H1 (cell line): Measurements from ENCODE around the gene RAP1GAP. TPM values are rescaled to one million over a fixed set of nuclear protein-coding genes. Genes with fewer than 3 reads are reported as not detected.

Source experiments
- CTCF ChIA-PET: fragments of 300-600 bp; sonication (Branson Sonifier 250); formaldehyde crosslinking; loops from one replicate; lab custom pipeline; 2021; ENCODE audit not compliant: partially characterized antibody; lab: Charles Lee
- POLR2A ChIA-PET: fragments of 300-600 bp; sonication (Branson Sonifier 250); formaldehyde crosslinking; loops from one replicate; lab custom pipeline; 2021; ENCODE audit warnings: inconsistent platforms; ENCODE audit not compliant: partially characterized antibody; lab: Charles Lee
- DNase-seq, 2 experiments: peaks; one replicate each; pipeline versions ENCODE4 v3.0.0 to v3.0.0-alpha.2; 2010 to 2022; ENCODE audit warnings: low spot score in 2 of 2, low read depth in 1 of 2, mixed read lengths in 1 of 2
- FAIRE-seq: peaks from 2 replicates; lab custom pipeline; 2011; peaks lifted over from hg19 to GRCh38; lab: Jason Lieb, UNC
- H2AFZ ChIP-seq: 2 replicates; pipeline ENCODE4 v1.8.1; 2012; ENCODE audit warnings: low read length, inconsistent platforms
- H2AK5ac ChIP-seq: 2 replicates; pipeline ENCODE4 v1.6.1; 2013; ENCODE audit warnings: low read depth, low read length
- H2BK120ac ChIP-seq: replicated peaks from 2 replicates; pipeline ENCODE3; 2013; ENCODE audit warnings: low read depth, low read length, inconsistent platforms
- H2BK12ac ChIP-seq: 2 replicates; pipeline ENCODE4 v1.6.1; 2013; ENCODE audit warnings: low read depth, low read length
- H2BK15ac ChIP-seq: 2 replicates; pipeline ENCODE4 v1.6.1; 2013; ENCODE audit warnings: low read length
- H2BK20ac ChIP-seq: 2 replicates; pipeline ENCODE4 v1.6.1; 2013; ENCODE audit warnings: low read length
- H2BK5ac ChIP-seq: 2 replicates; pipeline ENCODE4 v1.6.1; 2013; ENCODE audit warnings: low read depth, low read length
- H3K14ac ChIP-seq: 2 replicates; pipeline ENCODE4 v1.6.1; 2013; ENCODE audit warnings: inconsistent platforms; ENCODE audit not compliant: insufficient read length
- H3K18ac ChIP-seq: 2 replicates; pipeline ENCODE4 v1.6.1; 2013; ENCODE audit warnings: low read length; ENCODE audit errors: extremely low read depth
- H3K23ac ChIP-seq: 2 replicates; pipeline ENCODE4 v1.6.1; 2013; ENCODE audit warnings: inconsistent platforms; ENCODE audit not compliant: insufficient read length
- H3K23me2 ChIP-seq: 2 replicates; pipeline ENCODE4 v1.6.1; 2013; ENCODE audit warnings: low read depth, low read length
- H3K27ac ChIP-seq: 2 replicates; pipeline ENCODE4 v1.6.1; 2011; ENCODE audit warnings: low read depth, low read length, inconsistent platforms
- H3K27me3 ChIP-seq, 4 experiments: replicated peaks in 1 of 4; 1 replicate in 1 of 4; 2 replicates in 3 of 4; pipeline versions ENCODE4 v1.6.1 to v1.8.1; 2011 to 2013; ENCODE audit warnings: low read length in 3 of 4, mild to moderate bottlenecking in 3 of 4, inconsistent platforms in 2 of 4, mixed read lengths in 2 of 4, moderate library complexity in 1 of 4; ENCODE audit not compliant: control insufficient read depth in 3 of 4, insufficient read depth in 3 of 4; ENCODE audit errors: extremely low read depth in 1 of 4
- H3K36me3 ChIP-seq, 4 experiments: 2 replicates each; pipeline versions ENCODE4 v1.6.1 to v1.8.1; 2011 to 2013; ENCODE audit warnings: mild to moderate bottlenecking in 4 of 4, low read length in 3 of 4, moderate library complexity in 2 of 4, control low read depth in 1 of 4, inconsistent platforms in 1 of 4; ENCODE audit not compliant: insufficient read depth in 4 of 4, control insufficient read depth in 2 of 4
- H3K4ac ChIP-seq: replicated peaks from 2 replicates; pipeline ENCODE3; 2013; ENCODE audit warnings: low read length, low read depth, mixed read lengths, inconsistent platforms; ENCODE audit not compliant: insufficient read length
- H3K4me1 ChIP-seq, 4 experiments: replicated peaks in 1 of 4; 1 replicate in 1 of 4; 2 replicates in 3 of 4; pipeline versions ENCODE4 v1.6.1 to v1.8.1; 2011 to 2013; ENCODE audit warnings: low read length in 3 of 4, inconsistent platforms in 2 of 4, mixed read lengths in 1 of 4; ENCODE audit not compliant: insufficient read depth in 4 of 4, control insufficient read depth in 3 of 4
- H3K4me2 ChIP-seq, 2 experiments: 2 replicates each; pipeline versions ENCODE4 v1.6.1 to v1.8.1; 2011 to 2013; ENCODE audit warnings: low read depth in 2 of 2, low read length in 2 of 2, control low read depth in 1 of 2, inconsistent platforms in 1 of 2, mild to moderate bottlenecking in 1 of 2; ENCODE audit not compliant: insufficient read depth in 1 of 2
- H3K4me3 ChIP-seq, 4 experiments: fragments of 200-600, 300-600 bp in 1 of 4; sonication (generic), shearing (Covaris generic), sonication (Bioruptor Twin) in 1 of 4; 2 replicates each; pipeline versions ENCODE4 v1.5.1 to v1.8.1; 2011 to 2016; ENCODE audit warnings: low read length in 4 of 4, low read depth in 3 of 4, control low read depth in 2 of 4, inconsistent platforms in 2 of 4, mild to moderate bottlenecking in 2 of 4, mixed read lengths in 1 of 4, moderate library complexity in 1 of 4; ENCODE audit not compliant: insufficient read depth in 2 of 4; ENCODE audit errors: extremely low read depth in 1 of 4
- H3K56ac ChIP-seq: replicated peaks from 2 replicates; pipeline ENCODE3; 2013; ENCODE audit warnings: low read depth, mild to moderate bottlenecking, mixed read lengths, low read length, inconsistent platforms; ENCODE audit not compliant: insufficient read length
- H3K79me1 ChIP-seq: 2 replicates; pipeline ENCODE4 v1.6.1; 2013; ENCODE audit warnings: low read depth, low read length, control low read depth
- H3K79me2 ChIP-seq, 2 experiments: 2 replicates each; pipeline versions ENCODE4 v1.6.1 to v1.8.1; 2012 to 2013; ENCODE audit warnings: low read length in 2 of 2, mild to moderate bottlenecking in 2 of 2, inconsistent platforms in 1 of 2; ENCODE audit not compliant: insufficient read depth in 2 of 2, control insufficient read depth in 1 of 2
- H3K9ac ChIP-seq, 4 experiments: replicated peaks in 1 of 4; 1 replicate in 1 of 4; 2 replicates in 3 of 4; pipeline versions ENCODE4 v1.6.1 to v1.8.1; 2011 to 2013; ENCODE audit warnings: low read depth in 3 of 4, low read length in 3 of 4, control low read depth in 2 of 4, mild to moderate bottlenecking in 2 of 4, moderate library complexity in 2 of 4, inconsistent platforms in 1 of 4; ENCODE audit errors: extremely low read depth in 1 of 4
- H3K9me3 ChIP-seq, 2 experiments: 2 replicates each; pipeline versions ENCODE4 v1.6.1 to v1.8.1; 2012 to 2013; ENCODE audit warnings: mild to moderate bottlenecking in 2 of 2, moderate library complexity in 2 of 2, control low read depth in 1 of 2, inconsistent platforms in 1 of 2, low read depth in 1 of 2, low read length in 1 of 2, mixed read lengths in 1 of 2; ENCODE audit not compliant: insufficient read depth in 2 of 2
- H4K20me1 ChIP-seq, 2 experiments: replicated peaks in 1 of 2; 2 replicates each; pipeline versions ENCODE3 to v1.8.1; 2011 to 2013; ENCODE audit warnings: inconsistent platforms in 2 of 2, low read length in 2 of 2, mild to moderate bottlenecking in 1 of 2; ENCODE audit not compliant: insufficient read depth in 2 of 2, control insufficient read depth in 1 of 2
- H4K5ac ChIP-seq: 2 replicates; pipeline ENCODE4 v1.6.1; 2013; ENCODE audit warnings: low read length, low read depth, mixed read lengths, inconsistent platforms; ENCODE audit not compliant: insufficient read length
- H4K8ac ChIP-seq: 2 replicates; pipeline ENCODE4 v1.8.0; 2013; ENCODE audit warnings: mild to moderate bottlenecking, moderate library complexity, low read length, inconsistent platforms; ENCODE audit not compliant: insufficient read depth; ENCODE audit errors: extremely low read depth
- H4K91ac ChIP-seq: replicated peaks from 2 replicates; pipeline ENCODE3; 2013; ENCODE audit warnings: low read length, mixed read lengths, inconsistent platforms; ENCODE audit not compliant: insufficient read length
- ASH2L ChIP-seq: fragments of 200-600, 300-600 bp; sonication (generic); IDR thresholded peaks from one replicate; pipeline ENCODE4 v1.7.1; 2017; ENCODE audit warnings: low read length
- CHD1 ChIP-seq: IDR thresholded peaks from 2 replicates; pipeline ENCODE4 v1.6.1; 2012; ENCODE audit warnings: low read depth, low read length, improper control_type of control experiment
- KDM1A ChIP-seq: fragments of 200-600, 300-600 bp; sonication (generic); IDR thresholded peaks from 2 replicates; pipeline ENCODE4 v1.7.1; 2016; ENCODE audit warnings: mild to moderate bottlenecking, low read length, borderline replicate concordance
- POLR2AphosphoS5 ChIP-seq: IDR thresholded peaks from 2 replicates; pipeline ENCODE4 v1.6.1; 2011; ENCODE audit warnings: low read depth, low read length
- SRF ChIP-seq: IDR thresholded peaks from 2 replicates; pipeline ENCODE4 v1.6.1; 2011; ENCODE audit warnings: mild to moderate bottlenecking, low read depth, low read length, moderate library complexity
- WGBS, 2 experiments: shearing (Covaris generic) in 1 of 2; methylation state at CpG; one replicate each; pipeline versions ENCODE4 v1.1.6 to v1.1.7; 2013 to 2015; ENCODE audit warnings: low lambda C conversion rate in 2 of 2, mixed read lengths in 2 of 2, inconsistent platforms in 1 of 2, low coverage in 1 of 2, missing lambda C conversion rate in 1 of 2; ENCODE audit not compliant: insufficient replicate concordance in 2 of 2, insufficient coverage in 1 of 2, insufficient read length in 1 of 2; ENCODE audit errors: extremely low coverage in 1 of 2, missing lambda C conversion rate in 1 of 2; 5-methylcytosine and 5-hydroxymethylcytosine counted together
- polyA plus RNA-seq, 7 experiments: library from polyadenylated mRNA; depleted of rRNA in 3 of 7; stranded (reverse) in 5 of 7; unstranded in 2 of 7; fragments of >200 nt in 5 of 7; fragments of 200-250 nt in 2 of 7; gene quantifications; 1 replicate in 5 of 7; 2 replicates in 1 of 7; 4 replicates in 1 of 7; pipeline versions ENCODE4 v1.2.1 to v1.2.3, GENCODE V29; 2011 to 2013; ENCODE audit warnings: missing spikeins in 2 of 7, mixed read lengths in 2 of 7
- total RNA-seq: library from RNA; stranded (reverse); fragmentation: NEBNext Ultra II Directional; extraction: Animal tissue kit (Norgen Biotek cat#: 25700); gene quantifications from 2 replicates; pipeline ENCODE4 v1.2.1, GENCODE V29; 2021
- TF ChIP-seq, protein P1 (sequence below), 3 experiments: IDR thresholded peaks; 1 replicate in 2 of 3; 2 replicates in 1 of 3; pipeline versions ENCODE4 v1.5.1 to v1.6.1; 2011; ENCODE audit warnings: low read length in 3 of 3, mild to moderate bottlenecking in 3 of 3, inconsistent platforms in 2 of 3, low read depth in 1 of 3, moderate library complexity in 1 of 3; ENCODE audit not compliant: insufficient read depth in 1 of 3; ENCODE audit errors: control extremely low read depth in 1 of 3

The RAP1GAP gene
- total and polyA plus RNA-seq, 2 of the 8 experiments (the other 6 are each of a cell fraction or from before 2014, with no cell fraction given): 8.4 TPM

DNA sequence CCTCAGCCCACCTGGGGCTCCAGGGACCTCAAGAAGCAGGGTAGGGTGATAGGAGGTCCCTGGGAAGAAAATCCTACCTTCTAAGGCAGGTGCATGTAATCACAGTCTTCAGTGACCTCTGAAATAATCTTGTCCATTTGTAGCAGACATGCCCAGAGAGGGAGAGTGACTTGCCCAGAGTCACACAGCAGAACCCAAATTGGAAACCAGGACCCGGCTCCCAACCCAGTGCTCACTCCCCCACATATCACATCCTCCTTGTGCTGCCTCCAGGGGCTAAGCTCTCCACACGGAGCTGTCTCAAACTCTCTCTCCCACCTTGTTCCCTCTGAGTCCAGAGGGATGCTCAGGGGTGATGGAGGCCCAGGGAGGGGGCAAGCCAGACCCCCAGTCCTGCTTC, 72.5 kb downstream of the RAP1GAP start:
- H3K36me3 ChIP-seq: no peaks in the 10 kb centered on the region

More for the DNA sequence above, 72.5 kb downstream of the RAP1GAP start:
- no peak for FAIRE-seq
- Histone ChIP-seq H2BK15ac (no peak overlapping the region), H2AK5ac (no peak overlapping the region), H3K9ac (no peak overlapping the region), H3K27me3 (0 out of 7 replicates have a peak, but pooled peaks cover 0 to 2% (median 0%) of the 10 kb centered on the region in 4 experiments), H4K8ac (no peak overlapping the region), H2BK5ac (no peak overlapping the region), H3K4ac (no peak overlapping the region), H3K4me2 (no peak overlapping the region), H3K4me1 (peaks cover 0 to 3% (median under 1%) of the 10 kb centered on the region in 4 experiments; a peak in 2 of 7 replicates), H4K5ac (no peak overlapping the region)
- 70% methylated on average over 2 of the region's 2 CpGs; no CpG with 5 or more reads in 1 of the 2 experiments for WGBS, 2 experiments
- POLR2A ChIA-PET: interaction anchor here (0.9 kb wide), 1 partner anchor 86 kb away, joined by 3 read pairs; no protein-coding TSS in a partner anchor
- no peak for TF ChIP-seq SRF
- TF ChIP-seq CHD1: no peak
- TF ChIP-seq ASH2L: no peak
- TF ChIP-seq KDM1A: peak; percentile 46; the same call in 1 of the 2 replicates
- TF ChIP-seq, protein P1, sequence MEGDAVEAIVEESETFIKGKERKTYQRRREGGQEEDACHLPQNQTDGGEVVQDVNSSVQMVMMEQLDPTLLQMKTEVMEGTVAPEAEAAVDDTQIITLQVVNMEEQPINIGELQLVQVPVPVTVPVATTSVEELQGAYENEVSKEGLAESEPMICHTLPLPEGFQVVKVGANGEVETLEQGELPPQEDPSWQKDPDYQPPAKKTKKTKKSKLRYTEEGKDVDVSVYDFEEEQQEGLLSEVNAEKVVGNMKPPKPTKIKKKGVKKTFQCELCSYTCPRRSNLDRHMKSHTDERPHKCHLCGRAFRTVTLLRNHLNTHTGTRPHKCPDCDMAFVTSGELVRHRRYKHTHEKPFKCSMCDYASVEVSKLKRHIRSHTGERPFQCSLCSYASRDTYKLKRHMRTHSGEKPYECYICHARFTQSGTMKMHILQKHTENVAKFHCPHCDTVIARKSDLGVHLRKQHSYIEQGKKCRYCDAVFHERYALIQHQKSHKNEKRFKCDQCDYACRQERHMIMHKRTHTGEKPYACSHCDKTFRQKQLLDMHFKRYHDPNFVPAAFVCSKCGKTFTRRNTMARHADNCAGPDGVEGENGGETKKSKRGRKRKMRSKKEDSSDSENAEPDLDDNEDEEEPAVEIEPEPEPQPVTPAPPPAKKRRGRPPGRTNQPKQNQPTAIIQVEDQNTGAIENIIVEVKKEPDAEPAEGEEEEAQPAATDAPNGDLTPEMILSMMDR (IDR thresholded peaks at IDR 0.05; ENCODE audit: control extremely low read depth in 1 of 3, insufficient read depth in 1 of 3, low read depth in 1 of 3, low read length in 3 of 3): no peak
- no peak for TF ChIP-seq POLR2AphosphoS5
- TF ChIP-seq, all 59 proteins: peak for 1
- no peaks in the 10 kb centered on the region for H3K79me1 ChIP-seq
- H2BK12ac ChIP-seq: no peak overlapping the region
- no peaks in the 10 kb centered on the region for H3K23me2 ChIP-seq
- DNase-seq: no peak
- no peak overlapping the region for H3K56ac ChIP-seq
- no peak overlapping the region for H2BK120ac ChIP-seq
- CTCF ChIA-PET: interaction anchor here (1.0 to 6.7 kb wide), 21 partner anchors 10 to 426 kb away, joined by 3 to 63 read pairs (median 5); partner anchors contain the start of gene ALPL
- H3K14ac ChIP-seq: no peak overlapping the region
- no peaks in the 10 kb centered on the region for H3K9me3 ChIP-seq
- peaks cover 0 to 1% of the 10 kb centered on the region in 2 experiments for H4K20me1 ChIP-seq
- H3K79me2 ChIP-seq: no peaks in the 10 kb centered on the region
- no peak overlapping the region for H2BK20ac ChIP-seq
- H3K27ac ChIP-seq: no peak overlapping the region
- no peak overlapping the region for H2AFZ ChIP-seq
- no peak overlapping the region for H4K91ac ChIP-seq
- no peak overlapping the region for H3K23ac ChIP-seq
- H3K18ac ChIP-seq: no peak overlapping the region
- no peak overlapping the region for H3K4me3 ChIP-seq
